ENCODE data around the gene ZNF343.

Gene ZNF343

GRCh38 chr20:2455771-2456497 lies 52.8 kb downstream of the ZNF343 start:
- H3K27me3 ChIP-seq (ENCODE audit: control insufficient read depth, insufficient read depth, low read length) = no peaks in the 10 kb centered on the region
- H3K4me3 ChIP-seq (ENCODE audit: low read depth, low read length) = no peak overlapping the region
- H3K36me3 ChIP-seq (ENCODE audit: control insufficient read depth, insufficient read depth, low read length) = no peaks in the 10 kb centered on the region
- TF ChIP-seq CTCF (IDR thresholded peaks at IDR 0.05) = no peak
- H3K9me3 ChIP-seq (ENCODE audit: control insufficient read depth, low read length) = no peaks in the 10 kb centered on the region
- no peak overlapping the region for H3K9ac ChIP-seq
- no peak overlapping the region for H3K4me2 ChIP-seq (ENCODE audit: low read length)
- no peak overlapping the region for H2AFZ ChIP-seq
- H3K79me2 ChIP-seq = no peaks in the 10 kb centered on the region
- H3K4me1 ChIP-seq = no peaks in the 10 kb centered on the region
- no peak overlapping the region for H3K27ac ChIP-seq

GRCh38 chr20:2453792-2454191 lies 54.9 kb downstream of the ZNF343 start:
- Histone ChIP-seq H3K4me3 (ENCODE audit: low read depth, low read length) (no peak overlapping the region), H3K27me3 (ENCODE audit: control insufficient read depth, insufficient read depth, low read length) (no peaks in the 10 kb centered on the region), H3K4me2 (ENCODE audit: low read length) (no peak overlapping the region), H3K9me3 (ENCODE audit: control insufficient read depth, low read length) (no peaks in the 10 kb centered on the region), H3K9ac (no peak overlapping the region), H3K36me3 (ENCODE audit: control insufficient read depth, insufficient read depth, low read length) (no peaks in the 10 kb centered on the region), H3K4me1 (no peaks in the 10 kb centered on the region), H3K79me2 (no peaks in the 10 kb centered on the region), H3K27ac (no peak overlapping the region), H2AFZ (no peak overlapping the region)
- TF ChIP-seq CTCF (IDR thresholded peaks at IDR 0.05) = no peak

GRCh38 chr20:2451939-2452732 lies 56.6 kb downstream of the ZNF343 start:
- Histone ChIP-seq H3K27ac (no peak overlapping the region), H3K9me3 (ENCODE audit: control insufficient read depth, low read length) (no peaks in the 10 kb centered on the region), H3K79me2 (no peaks in the 10 kb centered on the region), H3K36me3 (ENCODE audit: control insufficient read depth, insufficient read depth, low read length) (no peaks in the 10 kb centered on the region), H3K4me1 (no peaks in the 10 kb centered on the region), H3K27me3 (ENCODE audit: control insufficient read depth, insufficient read depth, low read length) (no peaks in the 10 kb centered on the region), H2AFZ (no peak overlapping the region), H3K9ac (no peak overlapping the region), H3K4me3 (ENCODE audit: low read depth, low read length) (no peak overlapping the region), H3K4me2 (ENCODE audit: low read length) (no peak overlapping the region)
- peak; percentile 75 for TF ChIP-seq CTCF (IDR thresholded peaks at IDR 0.05)

GRCh38 chr20:2451422-2451821 lies 57.3 kb downstream of the ZNF343 start:
- H3K27me3 ChIP-seq (ENCODE audit: control insufficient read depth, insufficient read depth, low read length) = no peaks in the 10 kb centered on the region
- no peaks in the 10 kb centered on the region for H3K36me3 ChIP-seq (ENCODE audit: control insufficient read depth, insufficient read depth, low read length)
- no peak overlapping the region for H3K4me2 ChIP-seq (ENCODE audit: low read length)
- no peak overlapping the region for H2AFZ ChIP-seq
- no peak overlapping the region for H3K27ac ChIP-seq
- TF ChIP-seq CTCF (IDR thresholded peaks at IDR 0.05) = no peak
- H3K9ac ChIP-seq = no peak overlapping the region
- H3K4me1 ChIP-seq = no peaks in the 10 kb centered on the region
- H3K9me3 ChIP-seq (ENCODE audit: control insufficient read depth, low read length) = no peaks in the 10 kb centered on the region
- no peaks in the 10 kb centered on the region for H3K79me2 ChIP-seq
- H3K4me3 ChIP-seq (ENCODE audit: low read depth, low read length) = no peak overlapping the region

All from parathyroid adenoma (tissue), 2 donors.